HG03064 (cell line): ENCODE results near the gene SRCAP.
A peak's percentile ranks its signal among the peaks of the same experiment; 100 is the strongest.

Experiments
- ATAC-seq: cut with Tn5 transposase; IDR thresholded peaks from one replicate; pipeline ENCODE4 v1.9.1; 2021; ENCODE audit warnings: low read depth; ENCODE audit not compliant: unreplicated experiment

The SRCAP gene

GRCh38 chr16:30698816-30699614 is at the start of gene SRCAP:
TSS of gene SRCAP (plus strand) at chr16:30699171. CDS start at chr16:30700825, 1,654 bp downstream.
- ATAC-seq = peak; percentile 35

- ATAC-seq = no peak
These were observed 49.1 kb upstream of the SRCAP start for GRCh38 chr16:30649725-30650368.

- ATAC-seq = peak; percentile 64
These were observed 48.4 kb upstream of the SRCAP start, which contains the start of gene PRR14 for GRCh38 chr16:30650369-30651123. TSS of gene PRR14 (plus strand) at chr16:30650960. CDS start at chr16:30651646, 686 bp downstream.

- no peak for ATAC-seq
These were observed 47.6 kb upstream of the SRCAP start for GRCh38 chr16:30651124-30652004.

- no peak for ATAC-seq
These were observed 47.0 kb upstream of the SRCAP start for GRCh38 chr16:30652005-30652296.

- no peak for ATAC-seq
These were observed 46.3 kb upstream of the SRCAP start for GRCh38 chr16:30652718-30653117.

- no peak for ATAC-seq
These were observed 44.1 kb upstream of the SRCAP start for GRCh38 chr16:30654856-30655255.

- ATAC-seq = no peak
These were observed 43.1 kb upstream of the SRCAP start for GRCh38 chr16:30655815-30656347.

- ATAC-seq = no peak
These were observed 42.6 kb upstream of the SRCAP start for GRCh38 chr16:30656388-30656787.

- no peak for ATAC-seq
These were observed 41.8 kb upstream of the SRCAP start for GRCh38 chr16:30656974-30657865.

GRCh38 chr16:30657866-30658730 is 40.9 kb upstream of the SRCAP start, which contains the start of gene FBRS:
TSS of gene FBRS (plus strand) at chr16:30658431. CDS start at chr16:30659519, 1,088 bp downstream.
- peak; percentile 53 for ATAC-seq

- ATAC-seq = peak; percentile 49
These were observed 40.1 kb upstream of the SRCAP start for GRCh38 chr16:30658731-30659506.

- ATAC-seq = no peak
These were observed 39.2 kb upstream of the SRCAP start for GRCh38 chr16:30659507-30660423.

- ATAC-seq = no peak
These were observed 38.3 kb upstream of the SRCAP start for GRCh38 chr16:30660424-30661261.

GRCh38 chr16:30662449-30662848 is 36.5 kb upstream of the SRCAP start:
- ATAC-seq = no peak
